ENCODE results near the gene KMT2C. TPM values are rescaled to one million over a fixed set of nuclear protein-coding genes. Genes with fewer than 3 reads are reported as not detected.

Gene KMT2C
- total RNA-seq, 4 donors from 2014 or later: 84.2 to 185 (median 111) TPM

DNA sequence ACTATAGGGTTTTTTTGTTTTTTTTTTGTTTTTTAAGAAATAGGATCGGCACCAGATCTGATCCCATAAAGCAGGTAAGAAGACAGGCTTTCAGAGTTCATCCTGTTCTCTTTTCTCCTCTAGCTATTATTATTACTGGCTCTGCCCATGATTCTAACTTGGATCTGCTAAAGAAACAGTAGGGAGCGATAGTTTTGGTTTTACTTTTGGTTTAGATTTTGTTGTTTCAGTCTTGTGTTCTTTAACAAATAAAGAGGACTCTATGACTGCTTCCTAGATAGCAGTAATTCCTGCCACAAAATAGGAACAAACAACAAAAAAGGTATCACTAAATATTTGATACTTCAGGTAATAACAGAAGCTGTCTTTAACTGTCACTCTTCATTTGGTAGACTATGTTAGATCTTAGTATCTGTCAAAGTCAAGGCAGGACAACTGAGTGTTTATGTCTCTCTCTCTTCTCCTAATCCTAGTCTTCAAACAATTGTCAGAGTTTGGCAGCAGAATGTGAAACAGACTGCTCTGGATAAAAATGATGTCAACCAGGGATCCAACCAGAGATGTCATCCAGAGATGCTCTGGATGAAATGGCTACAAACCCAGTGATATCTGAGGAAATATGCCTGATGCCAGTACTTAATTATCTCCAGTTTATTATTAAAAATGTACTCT is 99.8 kb downstream of the KMT2C start:
- Histone ChIP-seq H3K36me3 (no peaks in the 10 kb centered on the region), H3K4me1 (peaks cover 0 to 22% (median 6%) of the 10 kb centered on the region in 4 donors), H3K27me3 (no peaks in the 10 kb centered on the region), H3K4me3 (peak overlapping the region in 1 of 4 donors; percentile 16), H3K27ac (peak overlapping the region in 1 of 4 donors; percentile 30), H3K9me3 (no peaks in the 10 kb centered on the region)
- no peak for DNase-seq
- TF ChIP-seq, protein P1, sequence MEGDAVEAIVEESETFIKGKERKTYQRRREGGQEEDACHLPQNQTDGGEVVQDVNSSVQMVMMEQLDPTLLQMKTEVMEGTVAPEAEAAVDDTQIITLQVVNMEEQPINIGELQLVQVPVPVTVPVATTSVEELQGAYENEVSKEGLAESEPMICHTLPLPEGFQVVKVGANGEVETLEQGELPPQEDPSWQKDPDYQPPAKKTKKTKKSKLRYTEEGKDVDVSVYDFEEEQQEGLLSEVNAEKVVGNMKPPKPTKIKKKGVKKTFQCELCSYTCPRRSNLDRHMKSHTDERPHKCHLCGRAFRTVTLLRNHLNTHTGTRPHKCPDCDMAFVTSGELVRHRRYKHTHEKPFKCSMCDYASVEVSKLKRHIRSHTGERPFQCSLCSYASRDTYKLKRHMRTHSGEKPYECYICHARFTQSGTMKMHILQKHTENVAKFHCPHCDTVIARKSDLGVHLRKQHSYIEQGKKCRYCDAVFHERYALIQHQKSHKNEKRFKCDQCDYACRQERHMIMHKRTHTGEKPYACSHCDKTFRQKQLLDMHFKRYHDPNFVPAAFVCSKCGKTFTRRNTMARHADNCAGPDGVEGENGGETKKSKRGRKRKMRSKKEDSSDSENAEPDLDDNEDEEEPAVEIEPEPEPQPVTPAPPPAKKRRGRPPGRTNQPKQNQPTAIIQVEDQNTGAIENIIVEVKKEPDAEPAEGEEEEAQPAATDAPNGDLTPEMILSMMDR (IDR thresholded peaks at IDR 0.05): no peak
- no peak for TF ChIP-seq POLR2A (IDR thresholded peaks at IDR 0.05)

DNA sequence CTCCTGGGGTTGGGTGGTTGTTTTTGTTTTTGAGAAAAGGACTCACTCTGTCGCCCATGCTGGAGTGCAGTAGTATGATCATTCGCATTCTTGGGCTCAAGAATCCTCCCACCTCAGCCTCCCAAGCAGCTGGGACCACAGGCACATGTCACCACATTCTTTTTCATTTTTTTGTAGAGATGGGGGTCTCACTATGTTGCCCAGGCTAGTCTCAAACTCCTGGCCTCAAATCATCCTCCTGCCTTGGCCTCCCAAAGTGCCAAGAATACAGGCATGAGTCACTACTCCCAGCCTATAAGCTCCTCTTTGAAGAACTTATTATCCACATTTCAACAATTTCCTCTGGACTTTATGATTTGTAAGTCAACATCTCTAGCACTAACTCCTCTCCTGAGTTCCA is 102.7 kb downstream of the KMT2C start:
- no peak for DNase-seq
- peaks cover 0 to 22% (median 0%) of the 10 kb centered on the region in 3 donors for H3K36me3 ChIP-seq
- no peaks in the 10 kb centered on the region for H3K27me3 ChIP-seq
- TF ChIP-seq POLR2A (IDR thresholded peaks at IDR 0.05): no peak
- TF ChIP-seq, protein P1 (IDR thresholded peaks at IDR 0.05): no peak
- no peaks in the 10 kb centered on the region for H3K9me3 ChIP-seq
- no peak overlapping the region for H3K27ac ChIP-seq
- no peak overlapping the region for H3K4me3 ChIP-seq
- peaks cover 0 to 22% (median 6%) of the 10 kb centered on the region in 4 donors for H3K4me1 ChIP-seq

DNA sequence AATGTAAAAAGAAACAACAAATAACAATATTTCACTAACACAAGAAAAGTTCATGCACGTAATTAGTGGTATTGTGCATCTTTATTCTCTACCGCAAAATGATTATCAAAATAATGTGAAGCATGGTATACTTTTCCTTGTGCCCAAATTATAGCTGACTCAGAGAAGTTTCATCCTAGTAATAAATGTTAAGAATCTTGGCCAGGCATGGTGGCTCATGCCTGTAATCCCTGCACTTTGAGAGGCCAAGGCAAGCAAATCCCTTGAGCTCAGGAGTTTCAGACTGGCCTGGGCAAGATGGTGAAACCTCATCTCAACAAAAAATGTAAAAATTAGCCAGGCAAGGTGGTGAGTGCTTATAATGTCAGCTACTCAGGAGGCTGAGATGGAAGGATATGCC is 105.0 kb downstream of the KMT2C start:
- no peak overlapping the region for H3K27ac ChIP-seq
- no peaks in the 10 kb centered on the region for H3K9me3 ChIP-seq
- TF ChIP-seq, protein P1 (IDR thresholded peaks at IDR 0.05): no peak
- no peak for TF ChIP-seq POLR2A (IDR thresholded peaks at IDR 0.05)
- no peak overlapping the region for H3K4me3 ChIP-seq
- no peak for DNase-seq
- H3K4me1 ChIP-seq: peaks cover 0 to 6% (median 3%) of the 10 kb centered on the region in 4 donors
- H3K36me3 ChIP-seq: peaks cover 0 to 41% (median 0%) of the 10 kb centered on the region in 3 donors
- no peaks in the 10 kb centered on the region for H3K27me3 ChIP-seq

DNA sequence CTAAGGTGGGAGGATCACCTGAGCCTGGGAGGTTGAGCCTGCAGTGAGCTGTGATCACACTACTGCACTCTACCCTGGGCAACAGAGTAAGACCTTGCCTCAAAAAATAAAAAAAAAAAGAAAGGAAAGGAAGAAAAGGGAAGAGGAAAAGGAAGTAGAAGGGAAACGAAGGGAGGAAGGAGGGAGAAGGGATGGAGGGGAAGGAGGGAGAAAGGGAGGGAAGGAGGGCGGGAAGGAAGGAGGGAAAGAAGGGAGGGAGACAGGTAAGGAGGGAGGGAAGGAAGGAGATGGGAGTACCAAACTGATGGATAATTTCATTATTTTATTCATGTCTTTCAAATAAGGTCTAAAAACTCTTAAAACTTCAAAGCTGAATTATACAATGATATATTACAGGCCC is 106.3 kb downstream of the KMT2C start:
- Histone ChIP-seq H3K36me3 (peaks cover 0 to 48% (median 0%) of the 10 kb centered on the region in 3 donors), H3K4me1 (no peaks in the 10 kb centered on the region), H3K27me3 (no peaks in the 10 kb centered on the region), H3K9me3 (no peaks in the 10 kb centered on the region), H3K4me3 (no peak overlapping the region), H3K27ac (no peak overlapping the region)
- no peak for DNase-seq
- TF ChIP-seq, protein P1 (IDR thresholded peaks at IDR 0.05): no peak
- TF ChIP-seq POLR2A (IDR thresholded peaks at IDR 0.05): no peak

DNA sequence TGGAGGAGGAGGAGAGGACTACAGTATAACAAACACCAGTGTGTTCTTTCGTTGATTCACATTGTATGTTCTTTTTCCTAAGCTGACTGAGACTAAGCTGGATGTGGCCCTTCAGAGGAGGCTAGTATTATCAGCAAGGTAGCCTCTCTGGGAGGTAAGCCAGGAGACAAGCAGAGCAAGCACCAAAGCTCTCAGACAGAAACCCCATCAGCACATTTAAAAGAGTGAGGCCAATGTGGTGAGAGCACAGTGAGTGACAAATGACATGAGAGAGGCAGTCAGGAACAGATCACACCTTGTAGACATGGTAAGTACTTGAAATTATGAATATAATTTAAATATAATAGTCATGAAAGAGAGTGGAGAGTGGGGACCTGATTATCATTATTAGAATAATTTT is 107.6 kb downstream of the KMT2C start:
- Histone ChIP-seq H3K27me3 (no peaks in the 10 kb centered on the region), H3K4me3 (no peak overlapping the region), H3K9me3 (no peaks in the 10 kb centered on the region), H3K4me1 (no peaks in the 10 kb centered on the region), H3K27ac (no peak overlapping the region), H3K36me3 (peaks cover 0 to 48% (median 0%) of the 10 kb centered on the region in 3 donors)
- TF ChIP-seq, protein P1 (IDR thresholded peaks at IDR 0.05): no peak
- TF ChIP-seq POLR2A (IDR thresholded peaks at IDR 0.05): no peak
- DNase-seq: no peak

Measured in Peyer's patch (tissue), 4 donors.